Right renal cortex interstitium (tissue), 3 donors: Measurements from ENCODE around the gene PPA2. TPM values are rescaled to one million over a fixed set of nuclear protein-coding genes. Genes with fewer than 3 reads are reported as not detected.

ENCODE experiments used
- DNase-seq, 3 donors: peaks; one replicate each; pipeline ENCODE4 v3.0.0-alpha.2; 2013; ENCODE audit warnings: low read depth in 3 of 3, low spot score in 2 of 3
- polyA plus RNA-seq, 3 donors: library from polyadenylated mRNA; unstranded; fragments of 120-200 nt; gene quantifications; one replicate each; pipeline ENCODE4 v1.2.1, GENCODE V29; 2013; ENCODE audit not compliant: insufficient read length in 3 of 3

Gene PPA2
- polyA plus RNA-seq, 3 donors, result 106 to 114 (median 112) TPM

- DNase-seq, result no peak
Measured at GRCh38 chr4:105400901-105401677, 72.8 kb downstream of the PPA2 start.

GRCh38 chr4:105399532-105400161 lies 74.2 kb downstream of the PPA2 start:
- DNase-seq, result no peak

GRCh38 chr4:105392858-105393257 lies 81.0 kb downstream of the PPA2 start:
- no peak for DNase-seq

- DNase-seq, result no peak
Measured at GRCh38 chr4:105389167-105389566, 84.7 kb downstream of the PPA2 start.

GRCh38 chr4:105387466-105387865 lies 86.4 kb downstream of the PPA2 start:
- DNase-seq, result no peak

GRCh38 chr4:105386012-105386411 lies 87.8 kb downstream of the PPA2 start:
- no peak for DNase-seq

- no peak for DNase-seq
Measured at GRCh38 chr4:105374071-105374470, 99.8 kb downstream of the PPA2 start.

- no peak for DNase-seq
Measured at GRCh38 chr4:105373324-105373723, 100.5 kb downstream of the PPA2 start.

GRCh38 chr4:105369988-105370387 lies 103.9 kb downstream of the PPA2 start:
- DNase-seq, result no peak

GRCh38 chr4:105361053-105361452 lies 112.8 kb downstream of the PPA2 start:
- DNase-seq, result no peak

GRCh38 chr4:105357258-105357980 lies 116.4 kb downstream of the PPA2 start:
- no peak for DNase-seq

GRCh38 chr4:105356194-105356593 lies 117.7 kb downstream of the PPA2 start:
- DNase-seq, result no peak

GRCh38 chr4:105352826-105353225 lies 121.0 kb downstream of the PPA2 start:
- no peak for DNase-seq

- DNase-seq, result no peak
Measured at GRCh38 chr4:105351861-105352260, 122.0 kb downstream of the PPA2 start.

GRCh38 chr4:105350859-105351490 lies 122.9 kb downstream of the PPA2 start:
- DNase-seq, result no peak

GRCh38 chr4:105348719-105349118 lies 125.1 kb downstream of the PPA2 start:
- DNase-seq, result no peak

- DNase-seq, result no peak
Measured at GRCh38 chr4:105346869-105347268, 127.0 kb downstream of the PPA2 start.

- no peak for DNase-seq
Measured at GRCh38 chr4:105345838-105346237, 128.0 kb downstream of the PPA2 start.

- DNase-seq, result no peak
Measured at GRCh38 chr4:105345358-105345757, 128.5 kb downstream of the PPA2 start.

GRCh38 chr4:105344141-105344540 lies 129.7 kb downstream of the PPA2 start:
- DNase-seq, result no peak
